ENCODE measurements around the gene TFAP2B. TPM values are rescaled to one million over a fixed set of nuclear protein-coding genes. Genes with fewer than 3 reads are reported as not detected.

Gene TFAP2B
- total RNA-seq, 1 donor from 2014 or later = not detected

DNA sequence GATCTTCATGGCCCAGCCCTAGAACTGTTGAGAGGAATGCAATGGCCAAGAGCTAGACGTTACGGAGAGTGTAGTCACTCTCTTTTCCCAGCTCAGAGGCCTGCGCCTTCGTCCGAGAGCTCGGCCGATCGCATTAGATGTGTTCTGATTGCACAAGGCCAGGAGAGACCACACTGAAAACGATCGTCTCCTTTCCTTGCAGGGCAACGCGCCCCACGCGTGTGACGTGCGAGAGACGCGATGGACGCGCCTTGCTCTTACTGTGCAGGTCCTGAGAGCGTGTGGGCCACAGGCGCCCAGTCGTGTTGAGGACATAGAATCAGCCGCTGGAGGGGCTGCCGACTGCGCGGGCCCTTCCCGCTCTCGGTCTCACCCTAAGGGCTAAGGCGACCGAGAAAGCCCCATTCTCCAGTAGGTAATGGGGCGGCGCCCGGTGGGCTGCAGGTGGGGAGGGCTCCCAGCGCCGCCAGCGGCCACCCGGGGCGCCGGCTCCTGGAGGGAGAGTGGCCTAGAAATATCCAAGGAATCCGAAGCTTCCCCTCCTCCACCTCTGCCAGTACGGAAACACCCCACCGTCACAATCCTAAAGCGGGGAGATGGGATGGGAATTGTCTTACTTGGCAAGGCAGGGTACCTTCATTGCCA, 26.9 kb downstream of the TFAP2B start:
- intact Hi-C loops (cut with DNase I) = no loop called here
- Histone ChIP-seq H3K27me3 (peaks cover 2% of the 10 kb centered on the region), H3K4me1 (no peaks in the 10 kb centered on the region)

GRCh38 chr6:50846144-50846851, 27.6 kb downstream of the TFAP2B start:
- no peak for DNase-seq (ENCODE audit: low spot score in 2 of 2)
- no peak for TF ChIP-seq CTCF (IDR thresholded peaks at IDR 0.05)
- H3K36me3 ChIP-seq = no peaks in the 10 kb centered on the region
- no peak overlapping the region for H3K27ac ChIP-seq
- H3K4me1 ChIP-seq = no peaks in the 10 kb centered on the region
- no peak overlapping the region for H3K4me3 ChIP-seq
- H3K9me3 ChIP-seq = no peaks in the 10 kb centered on the region
- intact Hi-C loops (cut with DNase I) = no loop called here
- H3K27me3 ChIP-seq = peaks cover 6% of the 10 kb centered on the region

More for the DNA sequence above, 26.9 kb downstream of the TFAP2B start:
- no peak for DNase-seq (ENCODE audit: low spot score in 2 of 2)
- Histone ChIP-seq H3K9me3 (no peaks in the 10 kb centered on the region), H3K4me3 (no peak overlapping the region), H3K36me3 (no peaks in the 10 kb centered on the region), H3K27ac (no peak overlapping the region)
- TF ChIP-seq CTCF (IDR thresholded peaks at IDR 0.05) = no peak

DNA sequence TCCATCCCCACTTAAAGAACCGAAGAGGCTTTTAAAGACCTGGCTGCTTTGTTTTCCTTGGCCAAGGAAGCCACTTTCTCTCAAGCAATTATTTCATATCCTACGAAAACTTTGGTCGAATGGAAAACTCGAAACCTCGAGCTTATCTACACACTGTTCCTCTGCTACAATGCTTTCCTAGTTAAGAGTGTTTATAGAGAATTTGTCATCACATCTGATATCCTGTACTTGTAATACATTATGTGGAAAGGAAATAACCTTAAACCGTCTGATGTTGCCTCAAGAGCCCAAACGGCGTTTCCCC, 28.1 kb downstream of the TFAP2B start:
- Histone ChIP-seq H3K27me3 (peaks cover 6% of the 10 kb centered on the region), H3K36me3 (no peaks in the 10 kb centered on the region), H3K4me3 (no peak overlapping the region), H3K4me1 (no peaks in the 10 kb centered on the region), H3K9me3 (no peaks in the 10 kb centered on the region), H3K27ac (no peak overlapping the region)
- no peak for DNase-seq (ENCODE audit: low spot score in 2 of 2)
- intact Hi-C loops (cut with DNase I) = no loop called here
- TF ChIP-seq CTCF (IDR thresholded peaks at IDR 0.05) = no peak

DNA sequence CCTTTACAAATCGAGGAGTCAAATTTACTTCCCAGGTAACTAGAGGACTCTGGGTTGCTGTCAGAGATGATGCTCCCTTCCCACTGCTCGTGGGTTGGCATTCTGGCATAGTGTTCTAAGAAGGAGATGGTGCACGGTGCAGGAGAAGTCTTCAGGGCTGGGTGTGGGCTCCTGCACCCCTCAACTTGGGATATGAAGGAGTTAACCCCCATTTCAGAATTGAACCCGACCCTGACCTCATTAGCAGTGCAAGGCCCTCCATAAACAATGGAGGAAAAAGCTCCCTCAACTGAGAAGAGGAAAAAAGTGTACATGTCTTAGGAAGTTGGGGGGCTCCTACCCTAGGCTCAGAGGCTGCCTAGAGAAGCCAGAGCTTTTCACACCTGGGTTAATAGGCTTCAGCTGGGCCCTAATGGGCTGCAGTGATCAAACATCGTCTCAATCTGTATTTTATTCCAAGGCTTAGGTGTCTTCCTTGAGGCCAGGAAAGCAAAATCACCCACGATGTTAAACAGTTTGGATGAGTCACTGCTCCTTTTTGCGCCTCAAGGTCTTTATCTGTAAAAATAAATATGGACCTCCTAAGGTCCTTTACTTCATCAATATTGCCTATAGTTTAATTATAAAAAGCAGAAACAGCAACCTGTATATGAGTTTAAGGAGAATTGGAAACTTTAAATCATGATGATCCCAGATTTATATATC, 29.4 kb downstream of the TFAP2B start:
- Histone ChIP-seq H3K36me3 (no peaks in the 10 kb centered on the region), H3K27ac (no peak overlapping the region), H3K27me3 (peaks cover 6% of the 10 kb centered on the region), H3K4me3 (no peak overlapping the region), H3K4me1 (no peaks in the 10 kb centered on the region), H3K9me3 (no peaks in the 10 kb centered on the region)
- no peak for TF ChIP-seq CTCF (IDR thresholded peaks at IDR 0.05)
- no peak for DNase-seq (ENCODE audit: low spot score in 2 of 2)
- intact Hi-C loops (cut with DNase I) = no loop called here

DNA sequence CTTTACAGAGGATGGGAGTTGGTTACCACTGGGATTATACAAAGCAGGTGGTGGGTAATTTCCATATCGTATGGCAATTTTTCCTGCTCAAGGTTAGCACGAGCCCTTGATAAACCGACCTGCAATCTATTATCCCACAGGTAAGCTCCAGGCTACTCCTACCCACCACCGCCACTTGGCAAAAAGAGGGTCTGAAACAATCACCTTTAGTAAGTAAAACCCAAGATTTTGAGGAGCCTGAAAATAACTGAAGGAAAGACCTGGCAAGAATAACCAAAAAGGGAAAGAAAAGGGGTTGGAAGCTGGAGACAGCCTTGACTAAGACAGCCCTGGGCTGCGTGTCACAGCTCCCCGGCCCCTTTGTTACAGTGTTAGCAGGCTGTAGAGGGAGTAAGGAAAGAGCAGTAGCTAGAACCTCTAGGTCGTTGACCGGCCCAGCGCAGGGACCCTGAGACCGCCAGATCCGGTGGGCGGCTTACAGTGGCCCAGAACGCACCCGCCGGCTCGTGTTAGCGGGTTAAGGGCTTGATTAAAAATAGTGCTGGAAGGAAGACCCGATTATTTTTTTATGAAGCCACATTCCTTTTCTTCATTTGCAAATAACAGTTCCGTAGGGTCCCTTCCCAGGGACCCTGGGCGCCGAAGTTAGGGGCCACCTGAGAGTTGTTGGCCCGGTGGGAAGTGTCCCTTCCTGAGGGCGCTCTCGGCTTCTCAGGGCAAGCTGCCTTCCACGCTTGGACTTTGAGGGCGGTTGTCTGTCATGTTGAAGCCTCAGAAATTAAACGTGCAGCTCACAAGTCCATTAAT, 30.5 kb downstream of the TFAP2B start:
- peaks cover 6% of the 10 kb centered on the region for H3K27me3 ChIP-seq
- H3K4me1 ChIP-seq = no peaks in the 10 kb centered on the region
- intact Hi-C loops (cut with DNase I) = no loop called here

More for the DNA sequence above, 30.5 kb downstream of the TFAP2B start:
- Histone ChIP-seq H3K4me3 (no peak overlapping the region), H3K27ac (no peak overlapping the region), H3K36me3 (no peaks in the 10 kb centered on the region), H3K9me3 (no peaks in the 10 kb centered on the region)
- DNase-seq (ENCODE audit: low spot score in 2 of 2) = no peak
- no peak for TF ChIP-seq CTCF (IDR thresholded peaks at IDR 0.05)

Measured in ascending aorta (tissue), 2 donors.